PC-3 (cell line): ENCODE results near the gene SUPT7L. TPM values are rescaled to one million over a fixed set of nuclear protein-coding genes. Genes with fewer than 3 reads are reported as not detected.

ENCODE experiments used
- ATAC-seq: fragments of 200-7000 bp; cut with Tn5 transposase; 2 replicates; pipeline ENCODE4 v1.9.1; 2020; ENCODE audit warnings: mild to moderate bottlenecking, moderate library complexity
- BruUV-seq: library from RNA; stranded (reverse); fragments of 400-500 nt; replicated peaks from 2 replicates; lab custom pipeline; 2021; lab: Mats Ljungman, UMichigan
- CTCF ChIA-PET: fragments of 300-600 bp; sonication (Branson Sonifier 250); formaldehyde crosslinking; loops from one replicate; lab custom pipeline; 2022; ENCODE audit warnings: antibody characterized with exemption; lab: Charles Lee
- POLR2A ChIA-PET: fragments of 300-600 bp; sonication (Branson Sonifier 250); formaldehyde crosslinking; loops from one replicate; lab custom pipeline; 2022; ENCODE audit warnings: antibody characterized with exemption; ENCODE audit not compliant: unreplicated experiment; lab: Charles Lee
- DNase-seq: peaks from one replicate; pipeline ENCODE4 v3.0.0-alpha.2; 2015
- H2AFZ ChIP-seq: fragments of 300-600 bp; sonication (generic); 2 replicates; pipeline ENCODE4 v1.6.0; 2016; ENCODE audit warnings: antibody characterized with exemption, low read length
- H3F3A ChIP-seq: fragments of 300-600 bp; sonication (generic); one replicate; pipeline ENCODE4 v1.6.0; 2017; ENCODE audit warnings: antibody characterized with exemption, low read length, control low read depth, mild to moderate bottlenecking; ENCODE audit not compliant: unreplicated experiment
- H3K27ac ChIP-seq: fragments of 300-600 bp; sonication (generic); 2 replicates; pipeline ENCODE4 v1.5.1; 2016; ENCODE audit warnings: mild to moderate bottlenecking, low read length
- H3K27me3 ChIP-seq: fragments of 300-600 bp; sonication (generic); 2 replicates; pipeline ENCODE4 v1.6.1; 2016; ENCODE audit warnings: low read length, mixed read lengths
- H3K36me3 ChIP-seq: fragments of 300-600 bp; sonication (generic); 2 replicates; pipeline ENCODE4 v1.6.1; 2016; ENCODE audit warnings: low read depth, mixed run types, low read length, mixed read lengths
- H3K4me1 ChIP-seq: fragments of 300-600 bp; sonication (generic); 2 replicates; pipeline ENCODE4 v1.5.1; 2016; ENCODE audit warnings: low read length; ENCODE audit not compliant: insufficient read depth
- H3K4me2 ChIP-seq: fragments of 300-600 bp; sonication (generic); 2 replicates; pipeline ENCODE4 v1.6.0; 2016; ENCODE audit warnings: low read length
- H3K4me3 ChIP-seq: fragments of 300-600 bp; sonication (generic); 2 replicates; pipeline ENCODE4 v1.5.1; 2016; ENCODE audit warnings: mild to moderate bottlenecking, low read length, mixed read lengths
- H3K79me2 ChIP-seq: fragments of 300-600 bp; sonication (generic); 2 replicates; pipeline ENCODE4 v1.6.1; 2017; ENCODE audit warnings: low read length, mixed read lengths
- H3K9ac ChIP-seq: fragments of 300-600 bp; sonication (generic); 2 replicates; pipeline ENCODE4 v1.6.0; 2016; ENCODE audit warnings: mild to moderate bottlenecking, low read length
- H3K9me2 ChIP-seq: fragments of 300-600 bp; sonication (generic); replicated peaks from 2 replicates; pipeline ENCODE4 v1.6.1; 2016; ENCODE audit warnings: mixed run types, low read length, mixed read lengths
- H3K9me3 ChIP-seq: fragments of 300-600 bp; sonication (generic); 2 replicates; pipeline ENCODE4 v1.6.1; 2016; ENCODE audit warnings: low read length, mixed read lengths
- H4K20me1 ChIP-seq: fragments of 300-600 bp; sonication (generic); 2 replicates; pipeline ENCODE4 v1.6.1; 2016; ENCODE audit warnings: low read length, mixed read lengths
- CTCF ChIP-seq: fragments of 300-600 bp; sonication (generic); conservative IDR thresholded peaks from 2 replicates; pipeline ENCODE4 v1.5.1; 2017; ENCODE audit warnings: antibody characterized with exemption, low read depth, mild to moderate bottlenecking, low read length
- EZH2 ChIP-seq: fragments of 300-600 bp; sonication (generic); IDR thresholded peaks from one replicate; pipeline ENCODE4 v1.6.1; 2017; ENCODE audit warnings: antibody characterized with exemption, mild to moderate bottlenecking, low read length; ENCODE audit not compliant: unreplicated experiment
- EZH2phosphoT487 ChIP-seq: fragments of 300-600 bp; sonication (generic); IDR thresholded peaks from 2 replicates; pipeline ENCODE4 v1.6.1; 2018; ENCODE audit warnings: mild to moderate bottlenecking, antibody characterized with exemption, low read length, borderline replicate concordance
- intact Hi-C: fragments of 100-400 bp; cut with micrococcal nuclease; formaldehyde crosslinking; loops from 2 replicates; pipeline ENCODE4 v1.9.0; 2023
- total RNA-seq: library from RNA; depleted of rRNA; stranded (reverse); fragments of >200 nt; gene quantifications from 2 replicates; pipeline ENCODE4 v1.2.3, GENCODE V29; 2014

Gene SUPT7L
- total RNA-seq, 1 experiment from 2014 or later, result 23.4 TPM

DNA sequence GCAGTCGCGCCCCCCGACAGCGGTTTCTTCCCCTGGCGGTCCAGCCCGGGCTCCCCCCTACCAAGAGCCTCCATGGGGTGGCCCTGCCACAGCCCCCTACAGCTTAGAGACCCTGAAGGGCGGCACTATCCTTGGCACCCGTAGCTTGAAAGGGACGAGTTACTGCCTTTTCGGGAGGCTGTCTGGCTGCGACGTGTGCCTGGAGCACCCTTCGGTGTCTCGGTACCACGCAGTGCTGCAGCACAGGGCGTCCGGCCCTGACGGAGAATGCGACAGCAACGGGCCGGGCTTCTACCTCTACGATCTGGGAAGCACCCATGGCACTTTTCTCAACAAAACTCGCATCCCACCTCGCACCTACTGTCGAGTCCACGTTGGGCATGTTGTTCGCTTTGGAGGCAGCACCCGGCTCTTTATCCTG, 750 bp upstream of the SUPT7L start:
- POLR2A ChIA-PET, result no interaction called here
- Histone ChIP-seq H3K36me3 (peaks cover 29% of the 10 kb centered on the region), H3K79me2 (peaks cover 54% of the 10 kb centered on the region), H3K4me1 (peaks cover 36% of the 10 kb centered on the region), H3K9ac (peak overlapping the region; percentile 82), H3K9me2 (no peaks in the 10 kb centered on the region), H4K20me1 (no peaks in the 10 kb centered on the region), H3K4me2 (peak overlapping the region; percentile 98), H3K27me3 (no peaks in the 10 kb centered on the region), H3F3A (no peaks in the 10 kb centered on the region), H3K27ac (peak overlapping the region; percentile 71), H3K4me3 (peak overlapping the region; percentile 95), H2AFZ (peak overlapping the region; percentile 91), H3K9me3 (no peaks in the 10 kb centered on the region)
- ATAC-seq, result peak; percentile 31
- intact Hi-C loops, result no loop called here
- CTCF ChIA-PET, result interaction anchor here (0.6 kb wide), 1 partner anchor 710 kb away, joined by 9 read pairs; no protein-coding TSS in a partner anchor
- no peak for DNase-seq
- BruUV-seq, result TSS peak; percentile 87
- no peak; the same call in 1 of the 2 replicates for TF ChIP-seq CTCF
- no peak for TF ChIP-seq EZH2
- TF ChIP-seq EZH2phosphoT487, result no peak

GRCh38 chr2:27661371-27661770, 2.0 kb downstream of the SUPT7L start:
- CTCF ChIA-PET, result no interaction called here
- TF ChIP-seq EZH2, result no peak
- Histone ChIP-seq H3K9me3 (no peaks in the 10 kb centered on the region), H3F3A (no peaks in the 10 kb centered on the region), H4K20me1 (no peaks in the 10 kb centered on the region), H3K27me3 (no peaks in the 10 kb centered on the region), H3K36me3 (peaks cover 31% of the 10 kb centered on the region), H3K4me3 (no peak overlapping the region), H2AFZ (no peak overlapping the region), H3K4me2 (no peak overlapping the region), H3K4me1 (peaks cover 32% of the 10 kb centered on the region), H3K27ac (no peak overlapping the region), H3K79me2 (peaks cover 57% of the 10 kb centered on the region), H3K9ac (no peak overlapping the region), H3K9me2 (no peaks in the 10 kb centered on the region)
- POLR2A ChIA-PET, result no interaction called here
- intact Hi-C loops, result no loop called here
- ATAC-seq (no peak), DNase-seq (no peak)
- BruUV-seq, result no TSS peak

DNA sequence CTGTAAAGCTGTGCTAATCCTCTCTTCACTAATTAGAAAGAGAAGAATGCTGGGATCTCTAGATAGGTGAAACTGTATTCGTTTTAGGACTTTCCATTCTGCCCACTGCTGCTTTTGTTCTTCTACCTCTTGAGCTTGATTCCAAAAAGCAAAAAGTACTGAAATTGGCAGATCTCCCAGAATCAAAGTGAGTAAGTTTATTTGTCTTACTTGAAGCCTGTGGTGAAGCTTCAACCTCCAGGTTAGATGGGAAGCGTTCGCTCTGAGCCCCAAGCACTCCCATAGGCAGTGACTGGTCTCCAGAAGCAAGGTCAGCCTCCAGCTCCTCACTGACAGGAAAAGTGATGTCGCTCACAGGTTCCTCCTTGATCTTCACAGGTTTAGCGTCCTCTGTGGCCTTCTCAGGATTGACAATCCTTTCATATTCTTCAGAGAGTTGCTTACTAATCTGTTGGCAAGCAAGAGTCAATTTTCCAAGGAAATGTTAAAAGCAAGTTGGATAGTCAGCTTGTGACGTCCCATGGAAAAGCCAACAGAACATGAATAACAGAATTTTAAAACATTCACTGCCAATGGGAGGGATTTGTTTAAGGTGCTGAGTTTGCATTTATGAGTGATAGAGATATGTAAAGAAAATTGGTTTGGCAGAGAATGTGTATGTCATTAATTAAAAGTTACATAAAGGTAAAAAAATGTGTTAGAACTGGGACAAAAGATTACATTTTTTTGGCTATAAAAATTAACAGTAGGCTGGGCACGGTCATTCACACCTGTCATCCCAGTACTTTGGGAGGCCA, 8.1 kb downstream of the SUPT7L start:
- H3K4me1 ChIP-seq, result peaks cover 45% of the 10 kb centered on the region
- no peaks in the 10 kb centered on the region for H3F3A ChIP-seq
- no peaks in the 10 kb centered on the region for H3K9me2 ChIP-seq
- H3K4me2 ChIP-seq, result peak overlapping the region; percentile 9; the same call in 1 of the 2 replicates
- DNase-seq (peak; percentile 89), ATAC-seq (peak; percentile 90)
- ChIA-PET POLR2A (no interaction called here), CTCF (interaction anchor here (0.5 to 1.4 kb wide), 3 partner anchors 27 to 362 kb away, joined by 3 to 8 read pairs (median 6); no protein-coding TSS in a partner anchor)
- H4K20me1 ChIP-seq, result no peaks in the 10 kb centered on the region
- H3K9ac ChIP-seq, result no peak overlapping the region
- H3K79me2 ChIP-seq, result peaks cover 5% of the 10 kb centered on the region; the same call in 1 of the 2 replicates
- no peak for TF ChIP-seq EZH2
- peak; percentile 36; the same call in 1 of the 2 replicates for TF ChIP-seq CTCF
- peaks cover 46% of the 10 kb centered on the region for H3K36me3 ChIP-seq
- no peaks in the 10 kb centered on the region for H3K9me3 ChIP-seq
- no peak overlapping the region for H3K4me3 ChIP-seq
- intact Hi-C loops, result loop anchor here (10.0 kb wide), 1 partner anchor 251 kb away; the partner anchor contains the start of gene PPM1G
- H3K27ac ChIP-seq, result peak overlapping the region; percentile 15
- no peaks in the 10 kb centered on the region for H3K27me3 ChIP-seq
- H2AFZ ChIP-seq, result no peak overlapping the region
- BruUV-seq, result no TSS peak
